Measurements from ENCODE around the gene PEX26. TPM values are rescaled to one million over a fixed set of nuclear protein-coding genes. Genes with fewer than 3 reads are reported as not detected.

PEX26 gene
- total and polyA plus RNA-seq, 2 of the 13 experiments (the other 11 are each of a cell fraction or from before 2014, with no cell fraction given): 10.6 to 25.1 TPM

- TF ChIP-seq MTA1 (CRISPR knock-in tag; IDR thresholded peaks at IDR 0.05; ENCODE audit: borderline replicate concordance) (no peak), TOPORS (CRISPR knock-in tag; IDR thresholded peaks at IDR 0.05) (no peak), ZNF256 (CRISPR knock-in tag; conservative IDR thresholded peaks at IDR 0.05) (no peak), REL (CRISPR knock-in tag; conservative IDR thresholded peaks at IDR 0.05) (no peak), THAP9 (CRISPR knock-in tag; IDR thresholded peaks at IDR 0.05; ENCODE audit: borderline replicate concordance) (peak; percentile 88; the same call in 1 of the 2 replicates), PITX1 (CRISPR knock-in tag; IDR thresholded peaks at IDR 0.05) (peak; percentile 51; the same call in 1 of the 2 replicates), BCL3 (CRISPR knock-in tag; IDR thresholded peaks at IDR 0.05) (no peak), KLF13 (CRISPR knock-in tag; IDR thresholded peaks at IDR 0.05) (no peak), ZNF564 (CRISPR knock-in tag; IDR thresholded peaks at IDR 0.05) (no peak), ZNF232 (CRISPR knock-in tag; IDR thresholded peaks at IDR 0.05; ENCODE audit: borderline replicate concordance) (no peak), ZNF382 (CRISPR knock-in tag; IDR thresholded peaks at IDR 0.05; ENCODE audit: borderline replicate concordance) (no peak), HNF4G (IDR thresholded peaks at IDR 0.05; ENCODE audit: borderline replicate concordance, low read depth, low read length) (no peak), HNF4G (CRISPR knock-in tag; IDR thresholded peaks at IDR 0.05; ENCODE audit: borderline replicate concordance, low read depth) (0 out of 2 replicates have a peak, but pooled peaks have one; percentile 38), KLF9 (CRISPR knock-in tag; IDR thresholded peaks at IDR 0.05; ENCODE audit: low read depth) (no peak), KLF15 (CRISPR knock-in tag; IDR thresholded peaks at IDR 0.05; ENCODE audit: borderline replicate concordance) (no peak), ZNF703 (CRISPR knock-in tag; IDR thresholded peaks at IDR 0.05; ENCODE audit: borderline replicate concordance) (no peak), CENPBD1 (CRISPR knock-in tag; IDR thresholded peaks at IDR 0.05; ENCODE audit: borderline replicate concordance, low read depth) (no peak), ZNF720 (CRISPR knock-in tag; IDR thresholded peaks at IDR 0.05) (no peak), KDM6A (CRISPR knock-in tag; IDR thresholded peaks at IDR 0.05; ENCODE audit: low read depth) (no peak), ZNF253 (CRISPR knock-in tag; IDR thresholded peaks at IDR 0.05; ENCODE audit: borderline replicate concordance) (no peak), DNMT1 (CRISPR knock-in tag; IDR thresholded peaks at IDR 0.05) (no peak), ZNF101 (CRISPR knock-in tag; IDR thresholded peaks at IDR 0.05; ENCODE audit: borderline replicate concordance, low read depth) (no peak), KDM5A (IDR thresholded peaks at IDR 0.05; ENCODE audit: borderline replicate concordance, low read length) (peak; percentile 79), HMGA1 (CRISPR knock-in tag; conservative IDR thresholded peaks at IDR 0.05) (no peak), AKAP8 (CRISPR knock-in tag; IDR thresholded peaks at IDR 0.05) (no peak), ZSCAN22 (CRISPR knock-in tag; IDR thresholded peaks at IDR 0.05) (no peak), BATF2 (CRISPR knock-in tag; IDR thresholded peaks at IDR 0.05) (no peak)
These were observed at the start of gene PEX26 (continued) for GRCh38 chr22:18077639-18078328.
